HTR-8/SVneo (cell line): ENCODE results near the gene NAIF1.

ENCODE experiments used
- DNase-seq: peaks from one replicate; pipeline ENCODE4 v3.0.0; 2011; ENCODE audit warnings: low spot score, mixed read lengths; ENCODE audit not compliant: insufficient read length
- FAIRE-seq: peaks from 2 replicates; lab custom pipeline; 2011; peaks lifted over from hg19 to GRCh38; lab: Jason Lieb, UNC

NAIF1 gene

DNA sequence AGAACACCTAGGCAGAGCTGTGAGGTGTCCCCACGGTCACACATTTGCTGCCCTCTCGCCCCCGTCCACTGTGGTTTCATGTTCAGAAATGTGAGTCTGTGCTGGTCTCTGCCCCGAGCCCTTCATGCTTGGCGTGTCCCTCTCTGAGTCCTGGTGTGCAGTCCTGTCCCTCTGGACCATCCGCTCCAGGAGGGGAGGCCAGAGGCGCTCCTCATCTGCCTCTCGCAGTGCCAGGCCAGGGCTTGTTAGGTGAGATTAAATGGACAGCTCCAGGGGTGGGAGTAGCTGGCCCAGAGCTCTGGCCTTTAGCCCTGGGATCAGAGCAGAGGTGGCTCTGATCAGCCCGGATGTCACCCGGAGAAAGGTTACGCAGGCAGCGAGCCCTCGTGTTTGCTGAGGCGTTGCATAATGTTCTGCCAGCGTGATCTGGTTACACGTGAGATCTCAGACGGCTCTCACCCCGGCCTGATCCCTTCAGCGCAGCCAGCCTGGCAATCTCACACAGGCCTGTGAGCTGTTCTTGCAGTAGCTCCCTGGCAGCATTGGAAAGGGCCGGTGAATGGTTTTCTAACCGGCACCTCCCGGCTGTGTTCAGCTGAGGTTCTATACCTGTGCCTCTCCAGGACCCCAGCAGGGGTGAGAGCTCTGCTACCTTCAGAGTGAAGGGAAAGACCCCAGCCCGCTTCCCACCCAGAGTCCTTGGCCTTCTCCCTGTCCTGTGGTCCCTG lies 35.9 kb upstream of the NAIF1 start:
- FAIRE-seq = no peak
- DNase-seq = no peak

DNA sequence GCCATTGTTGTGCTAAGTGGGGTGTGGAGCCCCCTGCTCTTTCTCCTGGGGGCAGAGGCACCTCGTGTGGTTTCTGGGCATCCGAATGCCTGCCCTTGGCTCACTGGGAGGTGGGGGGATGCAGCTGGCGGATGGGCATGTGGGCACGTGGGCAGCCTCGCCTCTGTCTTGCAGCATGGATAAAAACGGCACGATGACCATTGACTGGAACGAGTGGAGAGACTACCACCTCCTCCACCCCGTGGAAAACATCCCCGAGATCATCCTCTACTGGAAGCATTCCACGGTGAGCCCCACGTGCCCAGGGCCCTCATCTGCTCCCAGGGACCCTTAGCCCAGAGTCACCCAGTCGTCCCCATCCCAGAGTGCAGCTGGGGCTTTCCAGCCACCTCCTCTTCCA lies 35.1 kb upstream of the NAIF1 start:
- FAIRE-seq (no peak), DNase-seq (no peak)

DNA sequence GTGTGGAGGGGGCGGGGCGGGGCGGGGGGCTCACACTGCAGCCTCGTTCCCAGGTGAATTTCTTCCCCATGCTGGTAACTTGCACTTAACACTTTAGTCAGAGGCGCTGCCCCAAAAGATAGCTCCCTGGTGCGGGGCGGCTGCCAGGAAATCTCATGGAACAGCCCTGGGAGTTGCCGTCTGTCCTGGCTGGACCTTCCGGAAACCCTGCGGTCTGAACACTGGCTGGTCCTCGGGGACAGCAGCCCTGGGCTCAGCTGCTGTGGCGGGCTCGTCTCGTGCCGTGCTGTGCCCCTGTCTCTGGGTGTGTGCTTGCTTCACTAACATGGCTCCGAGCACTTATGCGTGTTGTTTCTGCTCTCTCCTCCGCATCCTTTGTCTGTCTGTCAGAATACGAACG lies 34.6 kb upstream of the NAIF1 start:
- FAIRE-seq (no peak), DNase-seq (no peak)

DNA sequence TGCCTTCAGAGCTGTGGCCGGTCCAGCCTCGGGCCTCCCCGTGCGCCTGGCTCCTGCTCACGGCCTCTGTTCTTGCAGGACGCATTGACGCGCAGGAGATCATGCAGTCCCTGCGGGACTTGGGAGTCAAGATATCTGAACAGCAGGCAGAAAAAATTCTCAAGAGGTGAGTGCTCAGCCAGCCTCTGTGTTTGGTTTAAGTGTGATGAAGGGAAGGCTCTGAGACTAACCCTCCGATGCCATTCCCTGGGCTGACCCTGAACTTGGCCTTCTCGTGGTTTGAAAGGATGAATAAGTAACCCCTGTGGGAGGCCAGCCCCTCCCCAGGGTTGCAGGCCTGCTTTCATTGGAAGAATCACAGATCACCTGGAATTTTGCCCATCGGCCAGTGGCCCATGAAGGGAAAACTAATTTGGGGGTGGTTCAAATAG lies 34.1 kb upstream of the NAIF1 start:
- FAIRE-seq = no peak
- no peak for DNase-seq

DNA sequence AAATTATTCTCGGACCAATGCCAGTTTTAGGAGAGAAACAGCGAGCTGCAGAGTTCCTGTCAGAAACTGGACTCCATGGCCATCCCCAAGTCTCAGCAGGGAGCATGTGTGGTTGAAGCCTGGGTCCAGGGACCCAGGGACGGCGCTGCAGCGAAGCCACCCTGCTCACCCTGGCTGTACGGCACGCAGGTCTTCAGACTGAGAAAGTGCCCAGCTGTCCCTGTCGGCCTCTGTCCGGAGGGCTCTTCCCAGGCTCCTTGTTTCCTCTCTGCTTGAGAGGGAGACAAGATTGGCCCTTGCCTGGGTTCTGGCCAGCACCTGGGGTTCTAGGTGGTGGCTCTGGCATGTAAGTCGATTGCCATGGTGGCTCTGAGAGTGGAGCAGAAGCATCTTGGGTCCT lies 33.5 kb upstream of the NAIF1 start:
- FAIRE-seq = no peak
- DNase-seq = no peak

DNA sequence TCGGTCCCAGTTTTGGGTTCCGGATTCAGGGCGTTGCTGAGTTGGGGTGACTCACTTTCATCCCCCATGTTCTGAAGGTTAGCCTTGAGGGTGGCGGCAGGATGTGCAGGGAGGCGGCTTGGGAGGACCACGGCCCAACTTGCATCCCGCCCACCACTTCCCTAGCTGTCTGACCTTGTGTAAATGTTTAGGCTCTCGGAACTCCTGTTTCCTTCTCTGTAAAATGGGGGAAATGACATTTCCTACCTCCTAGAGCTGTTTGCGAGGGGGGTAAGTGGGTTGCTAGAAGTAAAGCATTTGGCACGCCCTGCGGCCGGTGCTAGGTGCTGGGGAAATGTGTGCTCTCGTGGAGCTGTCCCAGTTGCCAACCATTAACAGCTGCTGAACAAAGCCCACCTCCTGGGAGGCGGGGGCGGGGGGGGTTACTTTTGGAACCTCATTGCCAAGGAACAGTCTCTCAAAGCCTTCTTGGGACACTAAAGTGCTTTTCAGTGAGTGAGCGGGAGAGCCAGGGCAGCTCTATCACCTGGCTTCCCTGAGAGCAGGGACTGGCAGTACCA lies 32.9 kb upstream of the NAIF1 start:
- no peak for DNase-seq
- FAIRE-seq = no peak

DNA sequence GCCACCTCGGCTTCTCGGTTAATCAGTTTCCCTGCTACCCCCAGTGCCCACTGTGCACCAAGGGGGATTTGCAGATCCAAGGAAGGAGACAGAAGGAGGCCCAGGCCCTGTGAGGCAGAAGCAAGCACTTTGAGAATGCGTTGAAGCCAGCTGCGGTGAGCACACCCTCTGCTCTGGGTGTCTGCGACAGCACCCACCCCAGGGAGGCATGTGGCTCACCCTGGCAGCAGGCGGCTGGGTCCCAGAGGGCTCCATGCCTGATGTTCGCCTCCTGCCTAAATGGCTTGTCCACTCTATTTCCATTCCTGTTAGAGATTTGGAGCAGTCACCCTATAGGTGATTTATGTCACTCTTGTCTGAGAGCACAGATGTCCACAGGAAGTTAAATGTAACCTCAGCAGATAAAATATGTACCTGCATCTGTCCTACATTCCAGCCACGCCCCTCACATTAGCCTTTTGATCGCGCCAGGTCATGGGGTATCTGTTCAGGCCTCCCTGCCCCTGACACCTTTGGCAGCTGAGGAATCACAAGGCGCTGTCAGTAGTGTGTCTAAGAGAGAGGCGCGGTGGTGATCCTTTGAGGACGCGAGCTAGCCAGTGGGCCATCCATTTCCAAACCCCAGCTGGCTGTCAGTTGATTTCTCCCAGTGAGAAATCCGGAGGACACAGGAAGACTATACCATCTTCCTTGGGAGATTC lies 32.3 kb upstream of the NAIF1 start:
- DNase-seq = no peak
- FAIRE-seq = no peak

DNA sequence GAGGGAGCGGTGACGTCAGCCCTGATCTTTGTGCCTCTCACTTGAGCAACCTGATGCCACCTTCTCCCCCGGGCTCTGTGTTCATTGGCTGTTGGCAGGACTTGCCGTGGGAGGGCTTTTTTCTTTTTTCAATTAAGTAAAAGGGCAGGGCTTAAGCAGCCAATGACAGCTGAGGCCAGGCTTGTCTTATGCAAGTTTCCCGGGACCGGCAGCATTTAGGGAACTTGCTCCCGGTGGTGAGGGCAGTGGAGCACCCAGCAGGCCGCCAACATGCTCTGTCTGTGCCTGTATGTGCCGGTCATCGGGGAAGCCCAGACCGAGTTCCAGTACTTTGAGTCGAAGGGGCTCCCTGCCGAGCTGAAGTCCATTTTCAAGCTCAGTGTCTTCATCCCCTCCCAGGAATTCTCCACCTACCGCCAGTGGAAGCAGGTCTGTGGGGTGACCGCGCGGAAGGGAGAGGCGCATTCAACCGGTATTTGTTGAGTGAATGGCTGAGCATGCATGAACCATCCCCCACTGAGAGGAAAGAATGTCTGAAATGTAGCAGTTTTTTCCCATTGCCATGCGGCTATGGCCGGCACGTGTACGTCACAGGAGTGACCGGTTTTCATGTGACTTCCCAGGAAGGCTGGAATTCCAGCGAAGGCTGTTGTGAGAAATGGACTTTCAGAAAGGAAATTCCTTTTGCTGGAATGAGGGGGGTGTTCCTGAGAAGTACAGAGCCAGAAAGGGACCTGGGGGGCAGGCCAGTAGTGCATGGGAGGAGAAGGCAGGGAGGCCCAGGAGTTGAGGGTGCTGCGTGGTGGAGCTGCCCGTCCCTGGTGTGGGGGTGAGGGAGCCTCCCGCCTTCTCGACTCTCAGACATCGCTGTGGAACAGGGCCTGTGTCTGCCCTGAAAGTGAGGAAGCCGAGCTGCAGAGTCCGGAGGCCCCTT lies 31.4 kb upstream of the NAIF1 start:
- peak; percentile 91 for DNase-seq

DNA sequence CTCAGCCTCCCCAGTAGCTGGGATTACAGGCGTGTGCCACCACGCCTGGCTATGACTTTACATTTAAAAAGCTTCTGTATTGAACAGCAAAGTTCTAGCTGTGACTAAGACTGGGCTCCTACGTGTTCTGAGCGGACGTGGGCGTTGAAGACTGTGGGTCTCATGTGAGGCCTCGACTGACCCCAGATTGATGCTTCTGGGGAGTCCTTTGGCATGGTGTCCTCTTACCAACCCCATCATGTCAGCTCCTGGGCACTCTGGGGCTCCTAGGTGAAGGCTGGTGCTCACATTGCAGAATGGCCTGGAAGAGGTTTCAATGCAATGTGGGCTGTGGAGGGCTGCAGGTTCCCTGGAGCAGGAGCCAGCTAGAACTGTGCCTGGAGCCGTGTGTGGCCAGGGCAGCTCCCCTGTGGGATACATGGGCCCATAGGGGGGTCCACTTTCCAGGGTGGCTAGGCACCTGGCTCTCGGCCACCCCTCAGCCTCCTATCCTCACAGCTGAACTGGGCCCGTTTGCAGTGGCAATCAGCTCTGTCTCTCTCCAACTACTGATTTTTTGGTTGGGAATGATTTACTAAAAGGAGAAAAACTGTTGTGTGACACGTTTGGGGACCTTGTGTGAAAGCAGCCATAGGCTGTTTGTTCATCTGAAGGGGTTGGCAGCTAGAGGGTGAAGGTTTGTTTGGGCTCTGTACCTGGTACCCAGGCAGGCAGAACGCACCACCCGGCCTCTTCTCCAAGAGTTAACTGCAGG lies 30.6 kb upstream of the NAIF1 start:
- FAIRE-seq (no peak), DNase-seq (no peak)

More for the DNA sequence above, 31.4 kb upstream of the NAIF1 start:
- no peak for FAIRE-seq

DNA sequence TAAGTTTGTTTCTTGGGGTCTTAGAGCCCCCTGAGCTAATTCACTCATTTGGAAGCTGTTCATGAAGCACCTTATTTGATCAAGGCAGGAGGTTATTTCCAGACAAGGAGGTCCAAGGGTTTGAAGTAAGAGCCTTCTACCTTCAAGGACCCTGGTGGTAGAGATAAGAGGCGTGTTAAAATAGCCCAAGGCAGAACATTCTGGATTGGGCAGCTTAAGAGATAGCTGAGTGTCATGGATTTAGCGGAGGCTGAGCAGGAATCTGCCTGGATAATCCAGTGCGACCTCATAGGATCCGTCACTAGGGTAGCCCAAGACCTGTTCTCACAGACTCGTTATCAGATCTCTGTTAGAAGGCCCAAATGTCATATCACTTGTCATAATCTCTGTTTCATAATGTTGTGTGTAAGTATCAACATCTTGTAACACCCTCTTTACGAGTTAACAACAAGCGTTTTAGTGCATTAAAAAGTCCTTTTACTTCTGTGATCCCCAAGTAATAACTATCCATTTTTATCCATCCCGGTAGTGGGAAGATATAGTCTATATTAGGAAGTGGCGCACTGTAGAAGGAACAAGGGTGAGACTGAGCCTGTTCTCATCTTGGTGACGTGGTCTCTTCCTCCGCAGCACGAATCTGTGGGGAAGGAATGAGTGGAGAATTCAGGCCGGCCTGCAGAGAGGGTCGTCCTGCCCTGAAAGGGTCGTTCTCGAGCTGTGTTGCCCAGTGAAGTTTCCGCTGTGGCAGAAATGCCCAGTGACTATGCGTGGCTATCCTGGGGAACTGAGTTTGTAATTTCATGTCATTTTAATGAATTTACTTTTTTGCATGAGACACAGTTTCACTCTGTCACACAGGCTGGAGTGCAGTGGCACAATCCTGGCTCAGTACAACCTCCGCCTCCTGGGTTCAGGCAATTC lies 29.8 kb upstream of the NAIF1 start:
- DNase-seq = no peak

DNA sequence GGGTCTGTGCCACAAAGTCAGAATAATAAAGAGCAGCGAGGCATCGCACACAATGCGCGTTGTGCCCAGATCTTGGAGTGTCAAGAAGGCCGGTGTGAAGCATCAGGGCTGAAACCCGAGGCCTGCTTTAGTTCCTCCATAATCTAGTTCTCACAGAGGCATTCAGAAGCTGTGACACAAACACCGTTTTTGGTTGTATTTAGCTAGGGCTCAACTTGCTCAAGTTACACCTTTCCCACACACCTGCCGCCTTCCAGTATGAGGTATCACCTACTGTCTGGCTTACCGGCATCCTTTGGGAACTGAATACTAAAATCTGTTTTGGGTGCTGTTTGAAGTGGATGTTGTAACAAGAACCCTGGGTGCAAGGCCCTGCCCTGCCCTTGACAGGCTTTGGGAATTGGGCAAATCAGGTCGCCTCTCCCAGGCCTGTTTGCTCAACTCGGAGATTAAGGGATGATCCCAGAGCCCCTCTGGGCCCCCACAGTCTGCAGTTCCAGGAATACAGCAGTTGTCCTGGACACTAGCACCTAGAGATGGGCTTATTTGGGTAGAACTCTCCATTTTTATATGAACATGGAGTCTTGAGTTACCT lies 27.9 kb upstream of the NAIF1 start:
- FAIRE-seq (no peak), DNase-seq (no peak)

More for the DNA sequence above, 29.8 kb upstream of the NAIF1 start:
- FAIRE-seq = no peak

DNA sequence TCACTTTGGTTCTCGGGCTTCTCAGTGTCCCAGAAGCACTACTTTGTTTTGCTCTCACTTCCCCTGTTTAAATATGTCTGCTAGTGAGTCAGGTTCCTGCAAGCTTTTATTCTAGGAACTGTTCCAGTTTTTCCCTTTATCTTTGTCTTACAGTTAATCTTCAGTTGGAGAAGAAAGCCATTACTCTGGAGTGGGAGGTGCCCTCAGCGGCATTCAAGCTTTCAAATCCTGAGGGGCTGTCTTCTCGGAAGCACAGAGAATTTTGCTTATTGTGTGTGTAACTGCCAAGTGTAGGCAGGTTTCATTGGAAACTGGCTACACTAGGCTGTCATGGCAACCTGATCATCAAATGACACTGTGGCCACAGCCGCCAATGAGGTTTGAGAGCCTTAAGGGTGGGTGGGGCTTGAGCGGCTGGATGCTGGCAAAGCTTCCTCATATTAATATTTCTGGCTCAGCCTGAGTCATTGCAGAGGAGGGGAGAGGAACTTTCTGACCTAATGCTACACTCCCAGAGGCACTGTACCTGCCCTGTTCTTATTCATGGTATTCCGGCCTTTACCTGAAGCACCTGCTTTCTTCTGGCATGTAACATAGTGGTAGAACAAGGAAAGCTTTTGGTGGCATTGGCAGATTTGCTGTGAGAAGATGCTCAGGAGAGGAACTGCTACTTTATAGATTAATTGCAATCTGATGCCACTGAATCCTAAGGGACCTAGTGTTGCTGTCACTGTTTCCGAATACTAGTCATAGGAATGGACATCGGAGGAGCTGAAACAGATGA lies 27.2 kb upstream of the NAIF1 start:
- peak; percentile 86 for DNase-seq
- FAIRE-seq = no peak

DNA sequence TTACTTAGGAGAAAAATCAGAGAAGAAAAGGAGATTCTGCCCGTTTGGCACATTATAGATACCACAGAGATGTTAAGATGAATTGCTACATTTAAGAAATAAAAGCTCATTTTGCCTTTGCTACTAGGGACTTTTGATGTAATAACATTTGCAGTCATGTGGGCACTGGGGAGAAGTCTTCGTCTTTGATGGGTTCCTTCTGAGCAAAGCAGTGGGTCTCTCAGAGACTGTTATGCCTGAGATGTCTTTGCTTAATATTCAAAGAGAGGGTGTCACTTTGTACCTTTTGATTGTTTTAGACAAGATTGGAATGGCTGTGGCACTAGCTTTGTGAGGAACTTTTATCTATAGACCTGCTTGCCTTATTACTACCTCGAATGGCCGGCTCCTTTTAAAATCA lies 25.9 kb upstream of the NAIF1 start:
- FAIRE-seq (no peak), DNase-seq (no peak)

DNA sequence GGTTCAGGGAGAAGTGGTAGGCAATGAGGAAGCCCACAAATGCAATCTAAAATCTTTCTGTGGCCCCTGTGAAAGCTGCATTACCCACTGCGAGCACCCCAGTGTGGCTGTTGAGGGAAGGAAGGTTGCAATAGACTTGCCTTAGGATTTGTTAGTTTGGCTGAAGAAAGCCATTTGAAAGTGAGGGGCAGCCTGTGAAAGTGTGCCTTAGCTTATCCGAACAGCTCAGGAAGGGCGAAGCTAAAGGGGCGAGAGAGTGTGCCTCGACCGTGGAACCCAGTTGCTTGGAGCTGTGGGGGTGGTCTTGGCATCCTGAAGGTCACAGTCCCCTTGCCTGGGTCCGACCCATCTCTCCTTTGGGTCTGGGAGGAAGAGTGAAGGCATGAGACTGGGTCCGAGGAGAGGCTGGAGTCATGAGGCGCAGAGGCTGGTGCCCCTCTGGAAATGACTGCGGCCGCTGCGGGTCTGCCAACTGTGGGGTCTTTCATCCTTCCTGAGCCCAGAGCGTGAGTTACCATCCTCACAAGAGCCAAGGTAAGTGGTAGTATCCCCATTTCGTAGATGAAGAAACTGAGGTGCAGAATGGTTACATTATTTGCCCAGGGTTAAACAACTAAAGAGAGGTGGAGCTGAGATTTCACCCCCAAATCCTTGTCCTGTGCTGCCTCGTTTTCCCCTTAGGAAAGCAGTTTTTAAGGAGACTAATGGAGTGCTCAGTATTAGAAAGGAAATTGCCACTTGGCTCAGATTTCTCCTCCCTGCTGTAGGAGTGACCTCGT lies 25.3 kb upstream of the NAIF1 start:
- DNase-seq (no peak), FAIRE-seq (no peak)

DNA sequence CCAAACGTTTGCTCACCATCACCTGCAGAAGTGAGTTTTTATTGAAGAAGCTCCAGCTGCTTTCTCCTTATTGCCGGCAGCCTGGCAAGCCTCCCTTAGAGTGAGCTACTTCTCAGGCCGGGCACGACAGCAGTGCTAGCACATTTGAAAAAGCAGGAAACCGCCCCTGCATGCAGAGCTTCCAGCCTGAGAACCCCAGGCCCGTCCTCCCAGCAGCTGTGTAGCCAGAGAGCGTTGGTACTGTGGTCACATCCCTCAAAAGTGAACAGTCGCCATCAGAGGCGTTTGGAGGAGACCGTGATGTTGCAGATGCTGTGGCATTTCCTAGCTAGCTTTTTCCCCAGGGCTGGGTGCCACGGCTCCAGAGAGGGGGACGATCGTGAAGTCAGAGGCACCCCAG lies 24.5 kb upstream of the NAIF1 start:
- DNase-seq (no peak), FAIRE-seq (no peak)

DNA sequence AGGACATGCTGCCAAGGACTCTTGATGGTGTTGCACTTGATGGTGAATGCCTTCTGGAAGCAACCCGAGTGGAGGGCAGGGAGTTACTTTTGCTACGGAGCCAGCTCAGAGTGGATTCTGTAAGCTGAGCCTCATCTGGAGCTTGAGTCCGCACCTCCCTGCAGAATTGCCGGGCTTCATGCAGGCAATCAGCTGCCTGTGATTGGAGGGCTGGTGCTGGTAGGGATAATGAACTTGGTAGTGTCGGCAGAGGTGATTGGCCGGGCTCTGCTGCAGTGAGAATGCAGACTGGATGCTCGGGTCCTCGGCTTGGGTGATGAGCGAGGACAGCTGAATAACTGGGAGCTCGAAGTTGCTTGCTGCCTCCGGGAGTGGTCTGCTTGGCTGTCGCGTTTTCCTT lies 24.0 kb upstream of the NAIF1 start:
- no peak for FAIRE-seq

DNA sequence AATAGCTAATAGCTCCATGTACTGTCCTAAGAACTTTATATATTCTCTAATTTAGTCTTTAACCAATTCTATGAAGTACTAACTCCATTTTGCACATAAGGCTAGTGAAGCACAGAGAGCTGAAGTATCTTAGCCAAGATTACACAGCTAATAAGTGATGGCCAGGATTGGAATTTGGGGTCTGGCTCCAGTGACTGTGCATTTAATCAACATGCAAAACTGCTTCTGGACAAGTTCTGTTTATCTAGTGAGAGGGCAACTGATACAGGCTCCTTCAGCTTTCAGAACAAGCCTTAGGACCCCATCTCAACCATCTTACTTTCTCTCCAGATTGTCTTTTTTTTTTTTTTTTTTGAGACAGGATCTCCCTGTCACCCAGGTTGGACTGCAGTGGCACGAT lies 22.2 kb upstream of the NAIF1 start:
- DNase-seq = no peak
- FAIRE-seq = no peak

More for the DNA sequence above, 24.0 kb upstream of the NAIF1 start:
- no peak for DNase-seq
